Neuronal stem cell (in vitro differentiated cells): ENCODE results near the gene ELN.

Experiments
- DNase-seq: peaks from one replicate; pipeline ENCODE4 v3.0.0-alpha.2; 2013; ENCODE audit warnings: low spot score
- H2AFZ ChIP-seq: one replicate; pipeline ENCODE4 v1.6.1; 2013; ENCODE audit warnings: mild to moderate bottlenecking, low read length, inconsistent platforms
- H2AK5ac ChIP-seq: 2 replicates; pipeline ENCODE4 v1.6.1; 2013; ENCODE audit warnings: low read depth, mild to moderate bottlenecking, inconsistent platforms, low read length, moderate library complexity, mixed read lengths
- H2BK120ac ChIP-seq: 2 replicates; pipeline ENCODE4 v1.6.1; 2013; ENCODE audit warnings: low read depth, mild to moderate bottlenecking, inconsistent platforms, low read length, moderate library complexity, mixed read lengths
- H2BK12ac ChIP-seq: one replicate; pipeline ENCODE4 v1.6.1; 2013; ENCODE audit warnings: low read length, inconsistent platforms
- H2BK15ac ChIP-seq: 2 replicates; pipeline ENCODE4 v1.6.1; 2013; ENCODE audit warnings: mild to moderate bottlenecking, low read length, inconsistent platforms, mixed read lengths
- H2BK5ac ChIP-seq: one replicate; pipeline ENCODE4 v1.6.1; 2013; ENCODE audit warnings: inconsistent platforms, mild to moderate bottlenecking, low read length, moderate library complexity
- H3K14ac ChIP-seq: one replicate; pipeline ENCODE4 v1.6.1; 2013; ENCODE audit warnings: low read length, inconsistent platforms
- H3K18ac ChIP-seq: 2 replicates; pipeline ENCODE4 v1.6.1; 2013; ENCODE audit warnings: low read length, inconsistent platforms
- H3K23ac ChIP-seq: 2 replicates; pipeline ENCODE4 v1.6.1; 2013; ENCODE audit warnings: low read depth, mild to moderate bottlenecking, mixed read lengths, low read length, inconsistent platforms; ENCODE audit not compliant: poor library complexity
- H3K27ac ChIP-seq: replicated peaks from 3 replicates; pipeline ENCODE4 v1.5.1; 2013; ENCODE audit warnings: low read length, inconsistent platforms
- H3K27me3 ChIP-seq, 3 experiments: 2 replicates each; pipeline ENCODE4 v1.6.1; 2013; ENCODE audit warnings: low read length in 3 of 3, mild to moderate bottlenecking in 2 of 3, inconsistent platforms in 1 of 3, low read depth in 1 of 3, mixed read lengths in 1 of 3, moderate library complexity in 1 of 3; ENCODE audit not compliant: control insufficient read depth in 3 of 3, insufficient read depth in 3 of 3
- H3K36me3 ChIP-seq, 2 donors: replicated peaks in 1 of 2; 2 replicates each; pipeline ENCODE4 v1.6.1; 2013; ENCODE audit warnings: low read length in 2 of 2; ENCODE audit not compliant: control insufficient read depth in 2 of 2, insufficient read depth in 2 of 2
- H3K4ac ChIP-seq: 2 replicates; pipeline ENCODE4 v1.6.1; 2013; ENCODE audit warnings: inconsistent platforms, mild to moderate bottlenecking, low read length, moderate library complexity
- H3K4me1 ChIP-seq, 2 donors: 1 replicate in 1 of 2; 2 replicates in 1 of 2; pipeline ENCODE4 v1.6.1; 2013; ENCODE audit warnings: low read length in 2 of 2, low read depth in 1 of 2; ENCODE audit not compliant: control insufficient read depth in 2 of 2, insufficient read depth in 1 of 2
- H3K4me2 ChIP-seq: one replicate; pipeline ENCODE4 v1.6.1; 2013; ENCODE audit warnings: mild to moderate bottlenecking, low read length, inconsistent platforms; ENCODE audit not compliant: insufficient read depth, poor library complexity, severe bottlenecking
- H3K4me3 ChIP-seq, 2 donors: 2 replicates each; pipeline ENCODE4 v1.5.1; 2013; ENCODE audit warnings: low read length in 2 of 2, mild to moderate bottlenecking in 2 of 2, inconsistent platforms in 1 of 2, moderate library complexity in 1 of 2
- H3K79me1 ChIP-seq: one replicate; pipeline ENCODE4 v1.6.1; 2013; ENCODE audit warnings: low read depth, mild to moderate bottlenecking, inconsistent platforms, low read length, moderate library complexity
- H3K9ac ChIP-seq: one replicate; pipeline ENCODE4 v1.6.1; 2013; ENCODE audit warnings: mild to moderate bottlenecking, low read depth, low read length, inconsistent platforms; ENCODE audit not compliant: poor library complexity
- H3K9me3 ChIP-seq, 2 donors: replicated peaks in 1 of 2; 2 replicates each; pipeline versions ENCODE3 to v1.6.1; 2013; ENCODE audit warnings: low read length in 2 of 2, mild to moderate bottlenecking in 2 of 2, inconsistent platforms in 1 of 2, low read depth in 1 of 2, mixed read lengths in 1 of 2, moderate library complexity in 1 of 2; ENCODE audit not compliant: control insufficient read depth in 2 of 2, insufficient read depth in 1 of 2
- H4K8ac ChIP-seq: one replicate; pipeline ENCODE4 v1.6.1; 2013; ENCODE audit warnings: low read depth, mild to moderate bottlenecking, inconsistent platforms, low read length, moderate library complexity
- H4K91ac ChIP-seq: one replicate; pipeline ENCODE4 v1.6.1; 2013; ENCODE audit warnings: low read length, low read depth, mild to moderate bottlenecking, inconsistent platforms; ENCODE audit not compliant: poor library complexity
- WGBS, 2 donors: extraction: QIAGEN DNeasy Blood & Tissue Kit; methylation state at CpG; one replicate each; pipeline ENCODE4 v1.1.7; 2013; ENCODE audit warnings: missing lambda C conversion rate in 2 of 2, mixed read lengths in 1 of 2; ENCODE audit not compliant: insufficient read length in 2 of 2, insufficient replicate concordance in 1 of 2; ENCODE audit errors: extremely low coverage in 2 of 2; 5-methylcytosine and 5-hydroxymethylcytosine counted together

ELN gene

GRCh38 chr7:74001150-74001494 is 26.9 kb upstream of the ELN start:
- no peak overlapping the region for H3K23ac ChIP-seq
- no peaks in the 10 kb centered on the region for H3K4me1 ChIP-seq
- no peak overlapping the region for H2BK15ac ChIP-seq
- peak overlapping the region; percentile 52 for H4K8ac ChIP-seq
- no peak overlapping the region for H3K14ac ChIP-seq
- no peak overlapping the region for H4K91ac ChIP-seq
- peaks cover 0 to 5% (median 0%) of the 10 kb centered on the region in 3 experiments for H3K27me3 ChIP-seq
- H3K27ac ChIP-seq = no peak overlapping the region
- no peak overlapping the region for H3K4me3 ChIP-seq
- no peaks in the 10 kb centered on the region for H3K9me3 ChIP-seq
- H2BK12ac ChIP-seq = no peak overlapping the region
- no peak overlapping the region for H3K18ac ChIP-seq
- H2BK120ac ChIP-seq = no peak overlapping the region
- no peaks in the 10 kb centered on the region for H3K79me1 ChIP-seq
- no peak overlapping the region for H2AK5ac ChIP-seq
- WGBS, 2 donors = no CpG with 5 or more reads among the region's 4 CpGs
- H2AFZ ChIP-seq = no peak overlapping the region
- H2BK5ac ChIP-seq = no peak overlapping the region
- DNase-seq = no peak
- no peak overlapping the region for H3K4ac ChIP-seq
- no peaks in the 10 kb centered on the region for H3K36me3 ChIP-seq
- H3K9ac ChIP-seq = no peak overlapping the region
- H3K4me2 ChIP-seq = no peak overlapping the region

DNA sequence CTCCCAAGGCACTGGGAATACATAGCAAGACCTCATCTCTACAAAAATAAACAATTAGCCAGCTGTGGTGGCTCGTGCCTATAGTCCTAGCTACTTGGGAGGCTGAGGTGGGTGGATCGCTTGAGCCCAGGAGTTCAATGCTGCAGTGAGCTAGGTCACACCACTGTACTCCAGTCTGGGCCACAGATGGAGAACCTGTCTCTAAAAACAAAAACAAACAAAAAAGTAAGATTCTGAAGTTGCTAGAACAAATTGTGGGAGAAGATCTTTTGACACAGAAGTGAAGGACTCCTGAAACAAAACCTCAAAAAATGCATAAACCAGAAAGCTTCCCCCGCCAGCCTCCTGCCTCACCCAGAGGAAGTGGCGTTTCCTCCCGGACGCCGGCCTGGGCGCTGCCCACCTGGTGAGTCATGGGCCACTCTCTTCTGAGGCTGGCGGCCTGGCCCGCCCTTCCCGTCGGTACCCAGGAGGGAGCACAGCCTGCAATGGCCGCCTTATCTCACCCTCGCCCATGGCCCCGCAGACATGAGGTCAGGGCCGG is 25.4 kb upstream of the ELN start:
- Histone ChIP-seq H3K79me1 (no peaks in the 10 kb centered on the region), H2AK5ac (peak overlapping the region; percentile 88), H3K9ac (no peak overlapping the region), H3K4me3 (no peak overlapping the region), H3K9me3 (no peaks in the 10 kb centered on the region), H4K91ac (no peak overlapping the region), H3K4me1 (no peaks in the 10 kb centered on the region), H4K8ac (no peak overlapping the region), H3K18ac (peak overlapping the region; percentile 57), H2BK120ac (no peak overlapping the region), H3K23ac (peak overlapping the region; percentile 55), H2BK15ac (peak overlapping the region; percentile 49), H3K36me3 (no peaks in the 10 kb centered on the region), H2AFZ (no peak overlapping the region), H3K14ac (no peak overlapping the region), H2BK5ac (peak overlapping the region; percentile 24), H3K27me3 (peaks cover 0 to 12% (median 0%) of the 10 kb centered on the region in 3 experiments), H3K4ac (peak overlapping the region; percentile 66), H3K4me2 (no peak overlapping the region), H3K27ac (no peak overlapping the region), H2BK12ac (no peak overlapping the region)
- no peak for DNase-seq
- WGBS, 2 donors = no CpG with 5 or more reads among the region's 16 CpGs

DNA sequence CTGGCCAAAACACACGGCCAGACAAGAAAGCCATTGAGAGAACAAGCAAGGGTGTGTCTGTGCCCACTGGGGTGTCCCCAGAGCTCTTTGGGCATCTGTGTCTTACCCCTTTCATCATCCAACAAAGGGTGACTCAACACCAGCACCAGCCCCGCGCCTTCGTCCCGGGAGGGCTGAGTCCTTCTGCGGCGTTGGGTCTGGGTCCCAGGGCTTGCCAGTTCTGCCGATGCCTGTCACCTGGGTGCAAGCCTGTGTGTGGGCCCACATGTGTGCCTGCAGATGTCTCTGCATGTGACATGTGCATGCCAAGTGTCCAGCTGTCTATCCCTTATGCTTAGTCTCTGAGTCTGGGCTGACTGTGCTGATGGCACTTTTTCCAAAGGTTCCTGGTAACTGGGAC is 24.4 kb upstream of the ELN start:
- Histone ChIP-seq H3K27ac (no peak overlapping the region), H3K23ac (peak overlapping the region; percentile 57), H3K4me2 (no peak overlapping the region), H2AK5ac (peak overlapping the region; percentile 83), H2BK5ac (peak overlapping the region; percentile 24), H2BK120ac (no peak overlapping the region), H4K91ac (no peak overlapping the region), H2BK15ac (peak overlapping the region; percentile 94), H3K36me3 (no peaks in the 10 kb centered on the region), H3K9me3 (no peaks in the 10 kb centered on the region), H2AFZ (no peak overlapping the region), H3K79me1 (no peaks in the 10 kb centered on the region), H3K4ac (peak overlapping the region; percentile 92), H3K9ac (no peak overlapping the region), H3K27me3 (peaks cover 0 to 16% (median 0%) of the 10 kb centered on the region in 3 experiments), H2BK12ac (peak overlapping the region; percentile 73), H3K4me1 (no peaks in the 10 kb centered on the region), H3K18ac (peak overlapping the region; percentile 51), H3K4me3 (no peak overlapping the region), H4K8ac (no peak overlapping the region), H3K14ac (no peak overlapping the region)
- DNase-seq = no peak
- no CpG with 5 or more reads among the region's 8 CpGs for WGBS, 2 donors

DNA sequence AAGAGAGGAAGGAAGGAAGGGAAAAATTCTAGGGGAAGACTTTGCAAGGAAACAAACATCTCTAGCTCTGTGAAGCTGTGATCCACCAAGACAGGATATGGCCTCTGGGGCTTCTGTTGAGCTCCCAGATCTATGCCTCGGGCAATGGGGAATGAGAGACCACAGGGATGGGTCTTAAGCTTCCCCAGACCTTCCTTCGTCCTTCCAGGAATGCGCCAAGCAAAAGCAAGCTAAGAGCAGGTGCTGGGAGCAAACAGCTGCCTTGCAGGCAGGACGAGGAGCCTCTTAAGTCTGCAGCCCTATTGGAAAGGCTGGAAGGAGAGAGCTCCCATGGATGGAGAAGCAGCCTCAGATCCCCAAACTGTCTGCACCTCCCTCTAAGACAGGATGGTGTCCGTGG is 21.9 kb upstream of the ELN start:
- H3K18ac ChIP-seq = peak overlapping the region; percentile 54
- H2BK15ac ChIP-seq = no peak overlapping the region
- H3K9ac ChIP-seq = no peak overlapping the region
- no peak overlapping the region for H4K91ac ChIP-seq
- peak overlapping the region; percentile 10 for H2AK5ac ChIP-seq
- H3K27me3 ChIP-seq = peaks cover 0 to 15% (median 0%) of the 10 kb centered on the region in 3 experiments
- H3K23ac ChIP-seq = no peak overlapping the region
- H3K4ac ChIP-seq = no peak overlapping the region
- no peak overlapping the region for H2AFZ ChIP-seq
- H3K4me1 ChIP-seq = no peaks in the 10 kb centered on the region
- H3K4me3 ChIP-seq = no peak overlapping the region
- no peak overlapping the region for H4K8ac ChIP-seq
- H3K79me1 ChIP-seq = no peaks in the 10 kb centered on the region
- no peak for DNase-seq
- H3K4me2 ChIP-seq = no peak overlapping the region
- H3K14ac ChIP-seq = no peak overlapping the region
- no peaks in the 10 kb centered on the region for H3K9me3 ChIP-seq
- H3K36me3 ChIP-seq = no peaks in the 10 kb centered on the region
- no peak overlapping the region for H2BK5ac ChIP-seq
- H3K27ac ChIP-seq = no peak overlapping the region
- no peak overlapping the region for H2BK12ac ChIP-seq
- no peak overlapping the region for H2BK120ac ChIP-seq
- WGBS, 2 donors = no CpG with 5 or more reads among the region's 5 CpGs
